Measurements from ENCODE around the gene PFKM.

The PFKM gene

GRCh38 chr12:48179466-48179865 is 60.3 kb downstream of the PFKM start:
- Histone ChIP-seq H3K4me3 (ENCODE audit: low read depth in 1 of 2, low read length in 1 of 2) (no peak overlapping the region), H3K27ac (no peak overlapping the region), H3K36me3 (no peaks in the 10 kb centered on the region), H3K4me1 (ENCODE audit: control insufficient read depth in 1 of 2, insufficient read depth in 1 of 2, low read depth in 1 of 2, low read length in 1 of 2) (peaks cover 14 to 21% of the 10 kb centered on the region in 2 experiments), H3K27me3 (peaks cover 86% of the 10 kb centered on the region), H3K9me3 (no peaks in the 10 kb centered on the region)
- TF ChIP-seq CTCF (IDR thresholded peaks at IDR 0.05): no peak

GRCh38 chr12:48180424-48180823 is 61.3 kb downstream of the PFKM start:
- no peaks in the 10 kb centered on the region for H3K9me3 ChIP-seq
- no peak overlapping the region for H3K4me3 ChIP-seq (ENCODE audit: low read depth in 1 of 2, low read length in 1 of 2)
- peaks cover 96% of the 10 kb centered on the region for H3K27me3 ChIP-seq
- no peaks in the 10 kb centered on the region for H3K36me3 ChIP-seq
- H3K27ac ChIP-seq: no peak overlapping the region
- H3K4me1 ChIP-seq (ENCODE audit: control insufficient read depth in 1 of 2, insufficient read depth in 1 of 2, low read depth in 1 of 2, low read length in 1 of 2): peaks cover 14 to 23% of the 10 kb centered on the region in 2 experiments
- no peak for TF ChIP-seq CTCF (IDR thresholded peaks at IDR 0.05)

GRCh38 chr12:48180857-48181495 is 61.8 kb downstream of the PFKM start:
- no peak for TF ChIP-seq CTCF (IDR thresholded peaks at IDR 0.05)
- no peak overlapping the region for H3K27ac ChIP-seq
- peaks cover 14 to 23% of the 10 kb centered on the region in 2 experiments for H3K4me1 ChIP-seq (ENCODE audit: control insufficient read depth in 1 of 2, insufficient read depth in 1 of 2, low read depth in 1 of 2, low read length in 1 of 2)
- H3K36me3 ChIP-seq: no peaks in the 10 kb centered on the region
- no peak overlapping the region for H3K4me3 ChIP-seq (ENCODE audit: low read depth in 1 of 2, low read length in 1 of 2)
- peaks cover 100% of the 10 kb centered on the region for H3K27me3 ChIP-seq
- no peaks in the 10 kb centered on the region for H3K9me3 ChIP-seq

- Histone ChIP-seq H3K4me3 (ENCODE audit: low read depth in 1 of 2, low read length in 1 of 2) (peak overlapping the region; percentile 72 to 81), H3K4me1 (ENCODE audit: control insufficient read depth in 1 of 2, insufficient read depth in 1 of 2, low read depth in 1 of 2, low read length in 1 of 2) (peaks cover 14 to 23% of the 10 kb centered on the region in 2 experiments), H3K9me3 (no peaks in the 10 kb centered on the region), H3K27me3 (peaks cover 100% of the 10 kb centered on the region), H3K27ac (no peak overlapping the region), H3K36me3 (no peaks in the 10 kb centered on the region)
- no peak for TF ChIP-seq CTCF (IDR thresholded peaks at IDR 0.05)
Measured at GRCh38 chr12:48182631-48183030, 63.5 kb downstream of the PFKM start.

GRCh38 chr12:48183091-48183875 is 64.1 kb downstream of the PFKM start, which contains the start of gene CCDC184:
TSS of gene CCDC184 (plus strand) at chr12:48183644. CDS start at chr12:48184123, 479 bp downstream.
- no peak within 1 kb of the TSS for H3K27ac ChIP-seq
- H3K4me1 ChIP-seq (ENCODE audit: control insufficient read depth in 1 of 2, insufficient read depth in 1 of 2, low read depth in 1 of 2, low read length in 1 of 2): peaks cover 14 to 23% of the 10 kb centered on the region in 2 experiments
- H3K4me3 ChIP-seq (ENCODE audit: low read depth in 1 of 2, low read length in 1 of 2): peak within 1 kb of the TSS; percentile 72 to 81
- TF ChIP-seq CTCF (IDR thresholded peaks at IDR 0.05): no peak
- H3K27me3 ChIP-seq: peaks cover 100% of the 10 kb centered on the region
- no peaks in the 10 kb centered on the region for H3K36me3 ChIP-seq
- H3K9me3 ChIP-seq: no peaks in the 10 kb centered on the region
